K562 treated with DMSO at 1 percent for 24 hours (cell line): ENCODE data around the gene GRID1. TPM values are rescaled to one million over a fixed set of nuclear protein-coding genes. Genes with fewer than 3 reads are reported as not detected.

ENCODE experiments used
- total RNA-seq: library from RNA; unstranded; fragments of 300-600 nt; gene quantifications from 2 replicates; pipeline ENCODE4 v1.2.3, GENCODE V29; 2022; ENCODE audit warnings: low read depth; ENCODE audit not compliant: insufficient read depth

The GRID1 gene
- 7.2 and 8.1 TPM in 2 replicates for total RNA-seq

DNA sequence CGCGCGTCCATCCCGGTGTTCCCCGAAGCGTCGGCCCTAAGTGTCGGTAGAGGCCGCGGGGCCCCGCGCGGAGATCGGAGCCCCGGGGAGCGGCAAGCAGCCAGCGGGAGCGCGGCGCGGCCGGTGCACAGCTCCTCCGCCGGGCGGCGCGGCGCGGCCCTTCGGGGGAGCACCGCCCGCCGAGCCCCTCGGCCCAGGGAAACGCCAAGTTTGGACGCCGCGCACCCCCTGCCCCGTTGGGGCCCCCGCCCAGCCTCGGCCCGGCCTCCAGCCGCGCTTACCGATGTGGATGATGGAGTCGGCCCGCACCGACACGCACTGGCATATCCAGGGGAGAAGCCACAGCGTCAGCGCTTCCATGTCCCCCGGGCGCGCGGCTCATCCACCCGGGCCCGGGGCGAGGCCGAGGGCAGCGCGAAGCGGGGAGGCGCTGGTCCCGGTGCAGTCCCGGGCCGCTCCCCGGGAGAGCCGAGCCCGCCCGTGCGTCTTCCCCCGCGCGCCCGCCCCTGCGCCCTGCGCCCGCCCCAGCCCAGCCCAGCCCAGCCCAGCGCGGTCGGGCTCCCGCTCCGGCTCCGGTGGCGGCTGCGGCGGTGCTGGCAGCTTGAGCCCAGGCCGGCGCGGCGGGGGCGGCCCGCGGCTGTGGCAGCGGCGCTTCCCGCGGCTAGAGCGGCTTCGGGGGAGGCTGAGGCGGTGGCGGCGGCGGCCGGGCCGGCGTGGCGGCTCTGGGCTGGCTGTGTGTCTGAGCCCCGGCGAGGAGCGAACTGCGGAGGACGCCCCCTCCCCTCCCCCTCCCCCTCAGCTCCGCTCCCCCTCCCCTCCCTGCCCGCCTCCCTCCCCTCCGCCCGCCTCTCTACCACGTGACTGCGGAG lies at the start of gene GRID1:
TSS of gene GRID1 (minus strand) at position 763 of the 869 bp plus-strand sequence.

Other genes with a start within 250 kb of the GRID1 start
- 14.8 and 15.5 TPM in 2 replicates for gene WAPL, start 155.0 kb upstream of the GRID1 start, total RNA-seq